HFF-Myc (cell line): ENCODE data around the gene SLC35D3.
"Not testable (repeated sequence)": the region's sequence is repeated elsewhere in the genome, so short reads cannot be mapped to it uniquely, and the experiment has no call there.

Experiments
- DNase-seq: peaks from one replicate; pipeline ENCODE4 v3.0.0-alpha.2; 2011; ENCODE audit warnings: low read depth; ENCODE audit errors: extremely low read depth
- H3K4me3 ChIP-seq: replicated peaks from 2 replicates; pipeline ENCODE4 v1.5.1; 2011; ENCODE audit warnings: low read depth, mild to moderate bottlenecking, control low read depth, low read length
- CTCF ChIP-seq: IDR thresholded peaks from 2 replicates; pipeline ENCODE4 v1.5.1; 2012; ENCODE audit warnings: mild to moderate bottlenecking, low read depth, low read length, control low read depth; ENCODE audit errors: missing control alignments

SLC35D3 gene

GRCh38 chr6:136971609-136972008 is 49.5 kb downstream of the SLC35D3 start:
- DNase-seq = no peak
- no peak overlapping the region for H3K4me3 ChIP-seq

GRCh38 chr6:136973781-136974180 is 51.7 kb downstream of the SLC35D3 start:
- not testable (repeated sequence) for H3K4me3 ChIP-seq, DNase-seq

More at GRCh38 chr6:136971609-136972008, 49.5 kb downstream of the SLC35D3 start:
- TF ChIP-seq CTCF = no peak
